AG09309 (cell line): ENCODE results near the gene WASF3.
"Not testable (repeated sequence)": the region's sequence is repeated elsewhere in the genome, so short reads cannot be mapped to it uniquely, and the experiment has no call there.

Experiments used
- DNase-seq: peaks from one replicate; pipeline ENCODE4 v3.0.0-alpha.2; 2010; ENCODE audit warnings: low read depth
- H3K4me3 ChIP-seq: 2 replicates; pipeline ENCODE4 v1.5.1; 2011; ENCODE audit warnings: mild to moderate bottlenecking, low read depth, low read length, moderate library complexity; ENCODE audit not compliant: control insufficient read depth
- TF ChIP-seq, protein P1 (sequence below): IDR thresholded peaks from 2 replicates; pipeline ENCODE4 v1.5.1; 2011; ENCODE audit warnings: mild to moderate bottlenecking, low read depth, low read length, inconsistent platforms; ENCODE audit not compliant: insufficient read depth, control insufficient read depth; ENCODE audit errors: missing control alignments

Gene WASF3

DNA sequence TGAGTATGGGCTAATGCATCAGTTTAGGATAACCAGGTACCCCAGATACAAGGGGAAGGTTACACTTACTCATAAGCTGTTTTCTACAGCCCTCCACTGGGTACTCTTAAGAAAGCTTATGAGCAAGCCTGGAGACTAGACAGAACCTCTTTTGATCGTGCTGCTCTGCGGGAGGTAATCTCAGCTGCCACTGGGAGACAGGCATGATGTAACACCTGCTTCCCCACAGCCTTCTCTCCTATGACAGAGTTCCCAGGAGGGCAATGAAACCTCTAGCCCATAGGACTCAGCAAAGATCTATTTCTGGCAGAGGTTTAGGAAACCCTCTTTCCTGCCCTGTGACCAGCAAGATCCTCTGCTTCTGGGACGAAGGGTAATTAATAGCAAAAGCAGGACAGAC is 65.6 kb downstream of the WASF3 start:
- DNase-seq, result no peak
- TF ChIP-seq, protein P1, sequence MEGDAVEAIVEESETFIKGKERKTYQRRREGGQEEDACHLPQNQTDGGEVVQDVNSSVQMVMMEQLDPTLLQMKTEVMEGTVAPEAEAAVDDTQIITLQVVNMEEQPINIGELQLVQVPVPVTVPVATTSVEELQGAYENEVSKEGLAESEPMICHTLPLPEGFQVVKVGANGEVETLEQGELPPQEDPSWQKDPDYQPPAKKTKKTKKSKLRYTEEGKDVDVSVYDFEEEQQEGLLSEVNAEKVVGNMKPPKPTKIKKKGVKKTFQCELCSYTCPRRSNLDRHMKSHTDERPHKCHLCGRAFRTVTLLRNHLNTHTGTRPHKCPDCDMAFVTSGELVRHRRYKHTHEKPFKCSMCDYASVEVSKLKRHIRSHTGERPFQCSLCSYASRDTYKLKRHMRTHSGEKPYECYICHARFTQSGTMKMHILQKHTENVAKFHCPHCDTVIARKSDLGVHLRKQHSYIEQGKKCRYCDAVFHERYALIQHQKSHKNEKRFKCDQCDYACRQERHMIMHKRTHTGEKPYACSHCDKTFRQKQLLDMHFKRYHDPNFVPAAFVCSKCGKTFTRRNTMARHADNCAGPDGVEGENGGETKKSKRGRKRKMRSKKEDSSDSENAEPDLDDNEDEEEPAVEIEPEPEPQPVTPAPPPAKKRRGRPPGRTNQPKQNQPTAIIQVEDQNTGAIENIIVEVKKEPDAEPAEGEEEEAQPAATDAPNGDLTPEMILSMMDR, result no peak
- no peak overlapping the region for H3K4me3 ChIP-seq

DNA sequence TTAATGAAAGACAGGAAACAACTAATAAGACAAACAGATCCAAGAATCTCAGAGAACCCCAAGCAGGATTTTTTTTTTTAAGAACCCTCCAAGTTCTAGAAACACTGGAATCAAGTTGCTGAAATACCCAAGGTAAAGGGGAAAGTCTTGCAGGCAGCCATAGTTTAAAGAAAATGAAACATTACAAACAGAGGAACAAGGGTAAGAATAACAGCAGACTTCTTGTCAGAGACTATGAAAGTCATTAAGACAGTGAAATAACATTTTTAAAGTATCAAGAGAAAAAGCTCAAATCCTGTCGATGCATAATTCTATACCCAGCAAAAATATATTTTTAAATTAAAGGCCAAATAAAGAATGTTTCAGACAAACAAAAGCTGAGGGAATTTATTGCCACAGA is 67.1 kb downstream of the WASF3 start:
- no peak overlapping the region for H3K4me3 ChIP-seq

DNA sequence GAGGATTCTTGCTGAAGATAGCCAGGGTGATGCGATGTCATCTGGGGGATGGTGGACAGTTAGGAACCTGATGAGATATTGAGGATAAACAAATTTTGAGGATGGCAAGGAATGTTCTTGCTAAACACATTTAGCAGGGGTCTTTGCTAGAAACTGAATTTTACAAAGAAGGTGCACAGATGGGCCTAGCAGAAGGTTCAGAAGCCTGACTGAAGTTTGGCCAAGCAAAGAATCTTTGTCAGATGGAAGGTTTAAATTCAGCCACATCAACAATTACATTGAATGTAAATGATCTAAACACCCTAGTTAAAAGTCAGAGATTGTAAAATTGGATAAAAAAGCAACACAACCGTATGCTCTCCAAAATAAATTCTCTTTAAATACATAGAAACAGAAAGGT is 68.8 kb downstream of the WASF3 start:
- TF ChIP-seq, protein P1, result no peak
- DNase-seq, result no peak
- H3K4me3 ChIP-seq, result no peak overlapping the region

More for the DNA sequence above, 67.1 kb downstream of the WASF3 start:
- TF ChIP-seq, protein P1, result no peak
- no peak for DNase-seq

DNA sequence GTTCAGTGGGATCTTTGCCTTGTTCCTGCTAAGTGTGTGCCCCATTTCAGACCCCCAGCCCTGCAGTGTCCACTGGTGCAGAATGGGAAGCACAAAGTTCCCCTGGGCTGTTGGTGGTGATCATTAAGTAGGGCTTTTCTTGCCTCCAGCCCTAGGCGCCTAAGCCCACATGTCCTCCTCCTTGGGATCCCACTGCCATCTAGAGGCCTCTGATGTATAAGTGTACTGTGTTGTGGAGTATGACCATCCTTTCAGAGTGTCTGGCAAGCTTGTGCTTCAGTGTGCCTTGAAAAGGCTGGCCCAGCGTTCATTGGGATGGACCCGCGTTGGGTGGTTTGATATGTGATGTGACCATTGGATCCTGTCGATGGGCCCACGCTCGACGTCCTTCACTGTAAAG is 71.2 kb downstream of the WASF3 start:
- TF ChIP-seq, protein P1, result peak; percentile 54
- no peak overlapping the region for H3K4me3 ChIP-seq
- peak; percentile 16 for DNase-seq

DNA sequence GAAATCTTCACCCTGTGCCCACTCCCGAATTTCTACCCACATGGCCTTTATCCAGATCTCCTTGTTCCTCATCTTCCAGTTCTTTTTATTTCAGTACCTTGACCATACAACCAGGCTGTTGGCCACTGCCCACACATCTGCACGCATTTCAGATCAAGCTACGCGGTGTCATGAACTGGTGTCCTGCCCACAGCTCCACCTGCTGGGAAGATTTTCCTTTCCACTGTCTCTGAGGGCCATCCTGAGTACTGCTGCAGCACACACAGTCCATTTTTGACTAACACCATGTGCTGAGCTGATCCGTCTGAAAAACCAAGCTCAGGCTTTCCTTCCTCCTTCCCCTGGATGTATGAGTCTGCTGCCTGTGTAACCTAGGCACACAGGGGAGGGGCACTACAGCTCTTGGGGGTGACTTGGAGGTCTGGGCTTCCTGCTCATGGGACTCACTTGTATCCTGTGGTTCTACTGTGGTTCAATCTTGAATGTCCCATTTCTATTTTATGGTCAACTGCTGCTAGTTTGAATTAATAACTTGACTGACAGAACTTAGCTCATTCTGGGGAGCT is 71.9 kb downstream of the WASF3 start:
- no peak for DNase-seq
- TF ChIP-seq, protein P1, result peak; percentile 31

DNA sequence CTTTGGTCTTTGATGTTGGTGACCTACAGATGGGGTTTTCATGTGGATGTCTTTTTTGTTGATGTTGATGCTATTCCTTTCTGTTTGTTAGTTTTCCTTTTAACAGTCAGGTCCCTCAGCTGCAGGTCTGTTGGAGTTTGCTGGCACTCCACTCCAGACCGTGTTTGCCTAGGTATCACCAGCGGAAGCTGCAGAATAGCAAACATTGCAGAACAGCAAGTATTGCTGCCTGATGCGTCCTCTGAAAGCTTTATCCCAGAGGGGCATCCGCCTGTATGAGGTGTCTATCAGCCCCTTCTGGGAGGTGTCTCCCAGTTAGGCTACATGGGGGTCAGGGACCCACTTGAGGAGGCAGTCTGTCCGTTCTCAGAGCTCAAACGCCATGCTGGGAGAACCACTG is 78.2 kb downstream of the WASF3 start:
- not testable (repeated sequence) for H3K4me3 ChIP-seq, DNase-seq

More for the DNA sequence above, 71.9 kb downstream of the WASF3 start:
- no peak overlapping the region for H3K4me3 ChIP-seq

DNA sequence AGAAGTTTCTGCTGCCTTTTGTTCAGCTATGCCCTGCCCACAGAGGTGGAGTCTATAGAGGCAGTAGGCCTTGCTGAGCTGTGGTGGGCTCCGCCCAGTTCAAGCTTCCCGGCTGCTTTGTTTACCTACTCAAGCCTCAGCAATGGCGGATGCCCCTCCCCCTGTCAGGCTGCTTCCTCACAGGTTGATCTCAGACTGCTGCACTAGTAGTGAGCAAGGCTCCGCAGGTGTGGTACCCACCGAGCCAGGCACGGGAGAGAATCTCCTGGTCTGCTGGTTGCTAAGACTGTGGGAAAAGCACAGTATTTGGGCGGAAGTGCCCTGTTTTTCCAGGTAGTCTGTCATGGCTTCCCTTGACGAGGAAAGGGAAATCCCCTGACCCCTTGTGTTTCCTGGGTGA is 78.6 kb downstream of the WASF3 start:
- DNase-seq, H3K4me3 ChIP-seq: not testable (repeated sequence)

DNA sequence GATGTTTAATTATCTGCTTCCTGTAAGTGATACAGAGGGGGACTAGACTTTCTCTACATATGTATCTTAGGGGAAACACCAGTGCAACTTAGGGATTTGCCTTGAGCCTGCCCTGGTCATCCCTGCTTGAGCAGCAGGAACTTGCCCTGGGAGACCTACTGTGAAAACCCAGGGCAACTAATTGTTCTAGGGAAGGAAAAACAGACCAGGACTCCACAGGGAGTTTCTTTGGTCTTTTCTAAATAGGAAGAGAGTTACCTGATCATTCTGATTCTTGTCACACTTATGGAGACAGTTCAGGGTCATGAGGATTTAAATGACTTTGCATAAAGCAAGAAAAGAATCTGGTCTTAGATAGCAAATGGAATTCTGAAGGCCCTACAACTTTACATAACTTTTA is 89.1 kb downstream of the WASF3 start:
- no peak for DNase-seq
- no peak overlapping the region for H3K4me3 ChIP-seq

More for the DNA sequence above, 89.1 kb downstream of the WASF3 start:
- TF ChIP-seq, protein P1, result no peak
